Tracheal epithelial cell (primary cell): Measurements from ENCODE around the gene METTL9. TPM values are rescaled to one million over a fixed set of nuclear protein-coding genes. Genes with fewer than 3 reads are reported as not detected.

Experiments
- total RNA-seq: library from RNA; depleted of rRNA; stranded (reverse); fragments of >200 nt; gene quantifications from 2 replicates; pipeline ENCODE4 v1.2.1, GENCODE V29; 2014

Gene METTL9
- total RNA-seq: 151 and 236 TPM in 2 replicates

GRCh38 chr16:21599122-21600030 is at the start of gene METTL9:
TSS of gene METTL9 (plus strand) at chr16:21599577. CDS start at chr16:21599734, 157 bp downstream.

GRCh38 chr16:21652453-21652852 is 53.1 kb downstream of the METTL9 start, which contains the start of gene IGSF6:
TSS of gene IGSF6 (minus strand) at chr16:21652608. CDS start at chr16:21652598, 10 bp downstream.

GRCh38 chr16:21663889-21664647 is 64.7 kb downstream of the METTL9 start, which contains the start of gene OTOA:
TSS of gene OTOA (plus strand) at chr16:21663968. CDS start at chr16:21678515, 14,547 bp downstream.

Other genes starting within 250 kb of the METTL9 start
- not detected in 2 replicates for gene IGSF6, start 53.0 kb downstream of the METTL9 start, total RNA-seq
- gene OTOA, start 64.4 kb downstream of the METTL9 start, total RNA-seq: 0.24 TPM in 1 of 2 replicates, not detected in the other